HepG2 (cell line): ENCODE data around the gene PIKFYVE. TPM values are rescaled to one million over a fixed set of nuclear protein-coding genes. Genes with fewer than 3 reads are reported as not detected.

Experiments used
- ATAC-seq: fragments of 200-7000 bp; cut with Tn5 transposase; 3 replicates; pipeline ENCODE4 v1.9.1; 2020; ENCODE audit warnings: mild to moderate bottlenecking, moderate library complexity
- BruUV-seq: library from RNA; stranded (reverse); fragments of 400-500 nt; replicated peaks from 2 replicates; lab custom pipeline; 2021; lab: Mats Ljungman, UMichigan
- CTCF ChIA-PET: fragments of 300-600 bp; formaldehyde crosslinking; extraction: SDS; loops from one replicate; lab custom pipeline; 2021; ENCODE audit warnings: low total read pairs, inconsistent platforms, low intra/inter-chr PET ratio; lab: Yijun Ruan, JAX
- POLR2A ChIA-PET: fragments of 350-600 bp; sonication (Branson Sonifier 250); formaldehyde crosslinking; loops from one replicate; lab custom pipeline; 2020; ENCODE audit warnings: antibody characterized with exemption, inconsistent platforms; lab: Yijun Ruan, JAX
- DNase-seq: peaks from one replicate; pipeline ENCODE4 v3.0.0-alpha.2; 2015; ENCODE audit warnings: low spot score
- FAIRE-seq: peaks from 3 replicates; lab custom pipeline; 2011; peaks lifted over from hg19 to GRCh38; lab: Jason Lieb, UNC
- H2AFZ ChIP-seq: one replicate; pipeline ENCODE4 v1.6.1; 2011; ENCODE audit warnings: low read length, inconsistent platforms
- H3K27ac ChIP-seq: fragments of 300-600 bp; 3 replicates; pipeline ENCODE4 v1.8.0; 2011; ENCODE audit warnings: mixed run types, mild to moderate bottlenecking, mixed read lengths, low read length, inconsistent platforms; ENCODE audit not compliant: insufficient read depth; ENCODE audit errors: extremely low read length
- H3K27me3 ChIP-seq, 2 experiments: fragments of 200-600 bp in 1 of 2; 2 replicates in 1 of 2; 3 replicates in 1 of 2; pipeline versions ENCODE4 v1.6.0 to v1.8.0; 2011; ENCODE audit warnings: low read length in 2 of 2, mild to moderate bottlenecking in 2 of 2, moderate library complexity in 2 of 2, inconsistent platforms in 1 of 2; ENCODE audit not compliant: insufficient read depth in 2 of 2, control insufficient read depth in 1 of 2
- H3K36me3 ChIP-seq, 2 experiments: fragments of 200-600 bp in 1 of 2; replicated peaks in 1 of 2; 2 replicates in 1 of 2; 3 replicates in 1 of 2; pipeline versions ENCODE4 v1.5.1 to v1.8.0; 2011; ENCODE audit warnings: low read length in 2 of 2, inconsistent platforms in 1 of 2; ENCODE audit not compliant: insufficient read depth in 2 of 2, control insufficient read depth in 1 of 2
- H3K4me1 ChIP-seq: 2 replicates; pipeline ENCODE4 v1.5.1; 2012; ENCODE audit warnings: low read length, inconsistent platforms; ENCODE audit not compliant: insufficient read depth
- H3K4me2 ChIP-seq: 2 replicates; pipeline ENCODE4 v1.6.0; 2011; ENCODE audit warnings: low read depth, low read length, inconsistent platforms
- H3K4me3 ChIP-seq, 3 experiments: fragments of 200-600 bp in 1 of 3; sonication (generic), shearing (Covaris generic) in 1 of 3; replicated peaks in 1 of 3; 2 replicates each; pipeline ENCODE4 v1.5.1; 2011 to 2016; ENCODE audit warnings: low read length in 3 of 3, inconsistent platforms in 2 of 3, low read depth in 2 of 3, mild to moderate bottlenecking in 2 of 3, control low read depth in 1 of 3, mixed read lengths in 1 of 3; ENCODE audit not compliant: insufficient read depth in 1 of 3
- H3K79me2 ChIP-seq: one replicate; pipeline ENCODE4 v1.6.1; 2011; ENCODE audit warnings: low read length, inconsistent platforms; ENCODE audit not compliant: insufficient read depth
- H3K9ac ChIP-seq: 2 replicates; pipeline ENCODE4 v1.6.0; 2011; ENCODE audit warnings: mild to moderate bottlenecking, low read depth, low read length, inconsistent platforms; ENCODE audit not compliant: insufficient read depth
- H3K9me3 ChIP-seq: 2 replicates; pipeline ENCODE4 v1.5.1; 2012; ENCODE audit warnings: mild to moderate bottlenecking, low read length
- H4K20me1 ChIP-seq: 2 replicates; pipeline ENCODE4 v1.6.0; 2011; ENCODE audit warnings: inconsistent platforms, mild to moderate bottlenecking, low read length, moderate library complexity; ENCODE audit not compliant: insufficient read depth
- CHCHD3 ChIP-seq: sonication (generic); formaldehyde crosslinking; IDR thresholded peaks from 2 replicates; pipeline ENCODE4 v1.8.0; 2022; ENCODE audit warnings: mild to moderate bottlenecking, missing genetic modification reagents, moderate library complexity
- CHD4 ChIP-seq: fragments of 200-600 bp; sonication (generic); IDR thresholded peaks from 2 replicates; pipeline ENCODE4 v1.7.0; 2017; ENCODE audit warnings: mild to moderate bottlenecking, low read length, borderline replicate concordance
- GTF3A ChIP-seq: sonication (generic); formaldehyde crosslinking; conservative IDR thresholded peaks from 2 replicates; pipeline ENCODE4 v1.4.0; 2020; ENCODE audit warnings: mild to moderate bottlenecking, missing genetic modification reagents
- MIER3 ChIP-seq: IDR thresholded peaks from 2 replicates; pipeline ENCODE4 v1.6.1; 2016; ENCODE audit warnings: missing compliant biosample characterization, borderline replicate concordance
- MIXL1 ChIP-seq: IDR thresholded peaks from 2 replicates; pipeline ENCODE4 v1.6.1; 2016
- ONECUT2 ChIP-seq: sonication (generic); formaldehyde crosslinking; IDR thresholded peaks from 2 replicates; pipeline ENCODE4 v1.4.0; 2020; ENCODE audit warnings: missing genetic modification reagents
- PAWR ChIP-seq: sonication (generic); formaldehyde crosslinking; IDR thresholded peaks from 2 replicates; pipeline ENCODE4 v1.4.0; 2020; ENCODE audit warnings: missing genetic modification reagents, mild to moderate bottlenecking, borderline replicate concordance
- POGZ ChIP-seq: sonication (generic); formaldehyde crosslinking; IDR thresholded peaks from 2 replicates; pipeline ENCODE4 v1.4.0; 2020; ENCODE audit warnings: mild to moderate bottlenecking, missing genetic modification reagents
- RBFOX2 ChIP-seq: fragments of 200-400 bp; formaldehyde crosslinking; IDR thresholded peaks from 2 replicates; pipeline ENCODE4 v1.6.1; 2017; ENCODE audit warnings: low read depth, mild to moderate bottlenecking, low read length
- REL ChIP-seq: sonication (generic); formaldehyde crosslinking; conservative IDR thresholded peaks from 2 replicates; pipeline ENCODE4 v1.8.0; 2022; ENCODE audit warnings: mild to moderate bottlenecking, missing genetic modification reagents, moderate library complexity
- RFX3 ChIP-seq: IDR thresholded peaks from 2 replicates; pipeline ENCODE4 v1.6.1; 2016; ENCODE audit warnings: missing biosample characterization, missing genetic modification reagents
- SMC3 ChIP-seq: IDR thresholded peaks from 2 replicates; pipeline ENCODE4 v1.6.1; 2011; ENCODE audit warnings: low read length, improper control_type of control experiment
- SNAI1 ChIP-seq: sonication (generic); formaldehyde crosslinking; IDR thresholded peaks from 2 replicates; pipeline ENCODE4 v1.5.0; 2020; ENCODE audit warnings: mild to moderate bottlenecking, missing genetic modification reagents, borderline replicate concordance
- STAG1 ChIP-seq: sonication (generic); formaldehyde crosslinking; IDR thresholded peaks from 2 replicates; pipeline ENCODE4 v1.4.0; 2020; ENCODE audit warnings: missing genetic modification reagents
- TARDBP ChIP-seq: sonication (generic); formaldehyde crosslinking; IDR thresholded peaks from 2 replicates; pipeline ENCODE4 v1.8.0; 2022; ENCODE audit warnings: mild to moderate bottlenecking, missing genetic modification reagents
- TEAD2 ChIP-seq: sonication (generic); formaldehyde crosslinking; IDR thresholded peaks from 2 replicates; pipeline ENCODE4 v1.9.0; 2021; ENCODE audit warnings: missing genetic modification reagents
- ZMYM2 ChIP-seq: sonication (generic); formaldehyde crosslinking; IDR thresholded peaks from 2 replicates; pipeline ENCODE4 v1.8.0; 2022; ENCODE audit warnings: mild to moderate bottlenecking, missing genetic modification reagents
- ZNF101 ChIP-seq: sonication (generic); formaldehyde crosslinking; IDR thresholded peaks from 2 replicates; pipeline ENCODE4 v1.4.0; 2020; ENCODE audit warnings: mild to moderate bottlenecking, low read depth, missing genetic modification reagents, borderline replicate concordance
- ZNF24 ChIP-seq: fragments of 450-650 bp; IDR thresholded peaks from 2 replicates; pipeline ENCODE4 v1.6.1; 2017; ENCODE audit warnings: antibody characterized with exemption, mild to moderate bottlenecking
- ZNF335 ChIP-seq: sonication (generic); formaldehyde crosslinking; IDR thresholded peaks from 2 replicates; pipeline ENCODE4 v1.4.0; 2020; ENCODE audit warnings: missing genetic modification reagents
- ZNF670 ChIP-seq: sonication (generic); formaldehyde crosslinking; IDR thresholded peaks from 2 replicates; pipeline ENCODE4 v1.8.0; 2022; ENCODE audit warnings: mild to moderate bottlenecking, missing genetic modification reagents, borderline replicate concordance
- ZNF878 ChIP-seq: sonication (generic); formaldehyde crosslinking; IDR thresholded peaks from 2 replicates; pipeline ENCODE4 v1.8.1; 2023; ENCODE audit warnings: mild to moderate bottlenecking, missing genetic modification reagents, moderate library complexity
- WGBS: methylation state at CpG from one replicate; pipeline ENCODE4 v1.1.6; 2017; ENCODE audit warnings: low lambda C conversion rate; 5-methylcytosine and 5-hydroxymethylcytosine counted together
- in situ Hi-C: cut with HindIII; loops from 2 replicates; pipeline ENCODE4 v1.10.0; 2017; ENCODE audit warnings: low pct_unique_long_range_greater_than_20kb; ENCODE audit not compliant: extremely low pct_ligation_motif_present
- intact Hi-C: fragments of 100-400 bp; cut with micrococcal nuclease; formaldehyde crosslinking; loops from one replicate; pipeline ENCODE4 v1.10.0; 2022; ENCODE audit not compliant: unreplicated experiment
- polyA plus RNA-seq, 8 experiments: library from polyadenylated mRNA; depleted of rRNA in 3 of 8; stranded (reverse) in 7 of 8; unstranded in 1 of 8; fragments of >200 nt; fragmentation: Illumina TruSeq in 4 of 8; extraction: Trizol in 4 of 8; gene quantifications; 2 replicates each; pipeline versions ENCODE4 v1.2.1 to v1.2.3, GENCODE V29; 2011 to 2016; ENCODE audit warnings: low read depth in 4 of 8, missing spikeins in 1 of 8, mixed read lengths in 1 of 8; ENCODE audit not compliant: insufficient read depth in 1 of 8
- total RNA-seq, 5 experiments: library from RNA; depleted of rRNA; stranded (reverse); fragments of >200 nt; fragmentation: Illumina TruSeq; extraction: Trizol; gene quantifications; 2 replicates each; pipeline ENCODE4 v1.2.3, GENCODE V29; 2016; ENCODE audit warnings: low read depth in 1 of 5
- TF ChIP-seq, protein P1 (sequence below): sonication (generic); formaldehyde crosslinking; IDR thresholded peaks from 2 replicates; pipeline ENCODE4 v1.8.0; 2022; ENCODE audit warnings: mild to moderate bottlenecking, missing genetic modification reagents

Gene PIKFYVE
- total and polyA plus RNA-seq, 2 of the 13 experiments (the other 11 are each of a cell fraction or from before 2014, with no cell fraction given): 20.2 to 21.7 TPM

DNA sequence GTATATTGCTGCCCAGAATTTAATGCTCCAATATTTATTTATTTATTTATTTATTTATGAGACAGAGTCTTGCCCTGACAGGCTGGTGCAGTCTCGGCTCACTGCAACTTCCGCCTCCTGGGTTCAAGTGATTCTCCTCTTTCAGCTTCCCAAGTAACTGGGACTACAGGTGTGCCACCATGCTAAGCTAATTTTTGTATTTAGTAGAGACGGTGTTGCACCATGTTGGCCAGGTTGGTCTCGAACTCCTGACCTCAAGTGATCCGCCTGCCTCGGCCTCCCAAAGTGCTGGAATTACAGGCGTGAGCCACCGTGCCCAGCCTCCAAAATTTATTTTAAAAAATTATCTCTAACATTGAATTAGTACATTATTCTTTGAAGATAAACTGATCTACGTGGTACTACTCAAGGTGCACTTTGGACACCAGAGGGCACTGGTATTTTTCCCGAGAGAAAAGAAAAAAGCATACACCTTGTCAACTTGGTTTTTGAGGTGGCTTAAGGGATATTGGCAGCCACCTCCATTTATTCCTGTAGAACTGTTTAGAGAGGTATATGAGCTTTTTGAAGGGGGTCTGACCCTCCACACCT, 9.8 kb upstream of the PIKFYVE start:
- Histone ChIP-seq H3K4me1 (peaks cover 52% of the 10 kb centered on the region), H3K27me3 (no peaks in the 10 kb centered on the region; a peak in 2 of 5 replicates), H3K9me3 (no peaks in the 10 kb centered on the region), H2AFZ (peak overlapping the region; percentile 94), H3K36me3 (peaks cover 1 to 18% of the 10 kb centered on the region in 2 experiments; a peak in 3 of 5 replicates), H3K27ac (peak overlapping the region; percentile 97), H3K4me2 (peak overlapping the region; percentile 89), H3K4me3 (peak overlapping the region; percentile 85 to 100 (median 100)), H4K20me1 (no peaks in the 10 kb centered on the region), H3K79me2 (peaks cover 33% of the 10 kb centered on the region), H3K9ac (peak overlapping the region; percentile 38)
- ChIA-PET CTCF (interaction anchor here (1.3 to 2.2 kb wide), 3 partner anchors 9 to 80 kb away, joined by 3 to 9 read pairs (median 6); no protein-coding TSS in a partner anchor), POLR2A (interaction anchor here (1.8 to 7.8 kb wide), 3 partner anchors 10 to 231 kb away, joined by 4 to 145 read pairs (median 11); partner anchors contain the start of genes PIKFYVE and PLEKHM3)
- peak; percentile 66 for DNase-seq
- 8% methylated on average over 10 of the region's 10 CpGs for WGBS
- in situ Hi-C loops: loop anchor here (5.0 to 25.0 kb wide), 2 partner anchors 154 to 544 kb away; partner anchors contain the start of gene CCNYL1
- no peak for ATAC-seq
- intact Hi-C loops: no loop called here
- FAIRE-seq: no peak
- BruUV-seq: no TSS peak
- TF ChIP-seq POGZ (CRISPR knock-in tag) (peak; percentile 30; the same call in 1 of the 2 replicates), ZMYM2 (CRISPR knock-in tag) (peak; percentile 67; the same call in 1 of the 2 replicates), ZNF670 (no peak), TARDBP (CRISPR knock-in tag) (no peak), CHD4 (peak; percentile 73; the same call in 1 of the 2 replicates), MIER3 (CRISPR knock-in tag) (no peak), ZNF878 (CRISPR knock-in tag) (0 out of 2 replicates have a peak, but pooled peaks have one; percentile 32), STAG1 (CRISPR knock-in tag) (peak; percentile 32; the same call in 1 of the 2 replicates), PAWR (CRISPR knock-in tag) (no peak), SMC3 (peak; percentile 20; the same call in 1 of the 2 replicates), ZNF335 (CRISPR knock-in tag) (0 out of 2 replicates have a peak, but pooled peaks have one; percentile 29), RFX3 (CRISPR knock-in tag) (0 out of 2 replicates have a peak, but pooled peaks have one; percentile 12), GTF3A (CRISPR knock-in tag) (0 out of 2 replicates have a peak, but pooled peaks have one; percentile 42), ONECUT2 (CRISPR knock-in tag) (peak; percentile 65; the same call in 1 of the 2 replicates), SNAI1 (0 out of 2 replicates have a peak, but pooled peaks have one; percentile 53), ZNF101 (no peak), CHCHD3 (CRISPR knock-in tag) (no peak), TEAD2 (CRISPR knock-in tag) (no peak), RBFOX2 (0 out of 2 replicates have a peak, but pooled peaks have one; percentile 30), REL (CRISPR knock-in tag) (0 out of 2 replicates have a peak, but pooled peaks have one; percentile 12), ZNF24 (0 out of 2 replicates have a peak, but pooled peaks have one; percentile 37), MIXL1 (CRISPR knock-in tag) (0 out of 2 replicates have a peak, but pooled peaks have one; percentile 5)
- TF ChIP-seq, protein P1, sequence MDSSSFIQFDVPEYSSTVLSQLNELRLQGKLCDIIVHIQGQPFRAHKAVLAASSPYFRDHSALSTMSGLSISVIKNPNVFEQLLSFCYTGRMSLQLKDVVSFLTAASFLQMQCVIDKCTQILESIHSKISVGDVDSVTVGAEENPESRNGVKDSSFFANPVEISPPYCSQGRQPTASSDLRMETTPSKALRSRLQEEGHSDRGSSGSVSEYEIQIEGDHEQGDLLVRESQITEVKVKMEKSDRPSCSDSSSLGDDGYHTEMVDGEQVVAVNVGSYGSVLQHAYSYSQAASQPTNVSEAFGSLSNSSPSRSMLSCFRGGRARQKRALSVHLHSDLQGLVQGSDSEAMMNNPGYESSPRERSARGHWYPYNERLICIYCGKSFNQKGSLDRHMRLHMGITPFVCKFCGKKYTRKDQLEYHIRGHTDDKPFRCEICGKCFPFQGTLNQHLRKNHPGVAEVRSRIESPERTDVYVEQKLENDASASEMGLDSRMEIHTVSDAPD (CRISPR knock-in tag): no peak
